Pancreas (tissue), 10 donors: ENCODE measurements around the gene TMLHE. TPM values are rescaled to one million over a fixed set of nuclear protein-coding genes. Genes with fewer than 3 reads are reported as not detected.
"Not testable (repeated sequence)": the region's sequence is repeated elsewhere in the genome, so short reads cannot be mapped to it uniquely, and the experiment has no call there.

ENCODE experiments used
- ATAC-seq, 4 donors: fragments of 200-7000 bp; cut with Tn5 transposase; one replicate each; pipeline versions ENCODE4 v1.8.0 to v1.9.1; 2020; ENCODE audit warnings: mild to moderate bottlenecking in 4 of 4, moderate library complexity in 4 of 4
- DNase-seq, 6 donors: peaks; one replicate each; pipeline ENCODE4 v3.0.0-alpha.2; 2020
- FAIRE-seq: peaks from 2 replicates; lab custom pipeline; 2012; peaks lifted over from hg19 to GRCh38; lab: Jason Lieb, UNC
- H3K27ac ChIP-seq, 4 donors: fragments of 200-600 bp; sonication (generic); 1 replicate in 3 of 4; 2 replicates in 1 of 4; pipeline versions ENCODE4 v1.5.0 to v1.8.0; 2020
- H3K27me3 ChIP-seq, 4 donors: fragments of 200-600 bp; one replicate each; pipeline ENCODE4 v1.8.0; 2021
- H3K36me3 ChIP-seq, 3 donors: fragments of 200-600 bp; sonication (generic) in 1 of 3; one replicate each; pipeline versions ENCODE4 v1.5.0 to v1.8.0; 2020 to 2021
- H3K4me1 ChIP-seq, 3 donors: fragments of 200-600 bp; one replicate each; pipeline ENCODE4 v1.8.0; 2021
- H3K4me3 ChIP-seq, 4 donors: fragments of 200-600 bp; sonication (generic) in 2 of 4; one replicate each; pipeline versions ENCODE4 v1.5.0 to v1.8.0; 2020 to 2021
- H3K9me3 ChIP-seq, 4 donors: fragments of 200-600 bp; one replicate each; pipeline ENCODE4 v1.8.0; 2021
- WGBS, 2 donors: extraction: QIAGEN DNeasy Blood & Tissue Kit; methylation state at CpG; one replicate each; pipeline ENCODE4 v1.1.7; 2013; 5-methylcytosine and 5-hydroxymethylcytosine counted together
- intact Hi-C, 3 donors: fragments of 100-400 bp; cut with DNase I; formaldehyde crosslinking; loops; one replicate each; pipeline versions ENCODE4 v1.11.1 to v1.14.2; 2022
- polyA plus RNA-seq, 2 donors: library from polyadenylated mRNA; stranded (reverse); fragments of 200-250 nt; gene quantifications; one replicate each; pipeline ENCODE4 v1.2.3, GENCODE V29; 2013
- total RNA-seq, 6 donors: library from RNA; stranded (reverse); fragmentation: NEBNext Ultra II Directional in 4 of 6; extraction: Animal tissue kit (Norgen Biotek cat#: 25700) in 4 of 6; gene quantifications; one replicate each; pipeline versions ENCODE4 v1.2.1 to v1.2.4, GENCODE V29; 2021 to 2023
- TF ChIP-seq, protein P1 (sequence below), 4 donors: fragments of 200-600 bp; sonication (generic) in 3 of 4; IDR thresholded peaks; one replicate each; pipeline versions ENCODE4 v1.5.0 to v1.8.0; 2021; ENCODE audit warnings: antibody characterized with exemption in 4 of 4
- donor health status: healthy with polysubstance abuse.
- donor health status: DM: no; HTN: no; CAD: no; lungs with moderate emphysema.
- donor health status: DM: no; HTN: no; CAD: no.
- donor health status: control.
- donor health status: control.
- donor health status: Bipolar disorder and iron deficiency.
- donor health status: DM: yes; HTN: yes; CAD: no.
- donor health status: DM: no; HTN: no; CAD: no.
- donor health status: DM: no; HTN: no; CAD: no.
- donor health status: DM: yes; HTN: yes; CAD: no.

The TMLHE gene, protein sequence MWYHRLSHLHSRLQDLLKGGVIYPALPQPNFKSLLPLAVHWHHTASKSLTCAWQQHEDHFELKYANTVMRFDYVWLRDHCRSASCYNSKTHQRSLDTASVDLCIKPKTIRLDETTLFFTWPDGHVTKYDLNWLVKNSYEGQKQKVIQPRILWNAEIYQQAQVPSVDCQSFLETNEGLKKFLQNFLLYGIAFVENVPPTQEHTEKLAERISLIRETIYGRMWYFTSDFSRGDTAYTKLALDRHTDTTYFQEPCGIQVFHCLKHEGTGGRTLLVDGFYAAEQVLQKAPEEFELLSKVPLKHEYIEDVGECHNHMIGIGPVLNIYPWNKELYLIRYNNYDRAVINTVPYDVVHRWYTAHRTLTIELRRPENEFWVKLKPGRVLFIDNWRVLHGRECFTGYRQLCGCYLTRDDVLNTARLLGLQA
- total RNA-seq, result 10 to 100 TPM in 1 of 6 donors, 1 to 10 TPM in 5; 5.9 to 13.2 (median 7.7) TPM
- 1 to 10 TPM; 2.4 to 4.8 TPM for polyA plus RNA-seq

DNA sequence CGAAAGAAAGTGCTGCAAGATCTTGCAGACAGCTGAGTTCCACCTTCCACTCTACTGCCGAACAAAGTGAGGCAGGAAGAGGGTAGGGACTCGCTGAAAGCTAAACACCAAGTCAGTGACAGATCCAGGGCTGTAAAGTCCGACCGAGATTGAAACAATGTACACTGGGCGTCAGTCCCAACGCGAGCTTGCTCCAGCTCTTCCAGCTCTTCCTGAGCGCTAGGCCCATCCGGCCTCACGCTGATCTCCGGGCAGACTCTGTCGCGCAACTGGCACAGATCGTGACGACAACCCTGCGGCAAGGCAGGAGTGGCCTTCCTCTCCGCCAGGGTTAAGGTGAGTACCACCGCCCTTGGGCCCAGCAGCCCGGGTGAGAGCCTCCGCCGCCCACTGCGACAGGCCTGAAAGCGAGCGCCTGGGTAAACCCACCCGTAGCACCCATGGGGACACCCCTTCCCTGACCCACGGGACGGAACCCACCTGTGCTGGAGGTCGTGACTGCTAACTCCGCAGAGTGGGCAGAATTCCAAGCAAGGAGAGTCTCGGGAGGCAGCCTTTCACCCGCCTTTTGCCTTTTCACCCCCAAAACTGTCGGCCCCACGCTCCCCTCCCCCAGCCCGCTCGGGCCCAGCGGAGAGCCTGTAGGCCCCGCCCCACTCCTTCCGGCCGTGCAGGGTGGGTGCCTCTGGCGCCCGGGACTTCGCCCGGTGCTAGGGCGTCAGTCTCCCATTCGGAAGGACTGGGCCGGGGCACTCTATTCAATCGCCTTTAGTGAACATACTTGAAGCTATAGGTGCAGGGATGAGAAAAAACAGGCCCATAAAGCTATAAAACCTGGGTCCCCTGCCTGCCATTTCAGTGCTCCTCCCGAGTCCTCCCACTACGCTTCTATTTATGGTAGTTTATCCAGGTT is at the start of gene TMLHE, which contains the start of gene SPRY3:
TMLHE (minus strand) TSS at position 641 of the 913 bp plus-strand sequence. CDS start 67,676 bp downstream, outside the sequence.
SPRY3 (plus strand) TSS at position 275 of the 913 bp plus-strand sequence.
- no peaks in the 10 kb centered on the region for H3K36me3 ChIP-seq
- peak; percentile 96 to 98 (median 98) for ATAC-seq
- 1 to 21% methylated on average over 49 to 50 of the region's 50 CpGs for WGBS, 2 donors
- peak within 1 kb of the TSS; percentile 67 to 88 (median 80) for H3K27ac ChIP-seq
- no peaks in the 10 kb centered on the region for H3K4me1 ChIP-seq
- intact Hi-C loops, result no loop called here
- peak within 1 kb of the TSS; percentile 41 to 61 (median 54) for H3K4me3 ChIP-seq
- FAIRE-seq, result no peak
- H3K27me3 ChIP-seq, result no peaks in the 10 kb centered on the region
- DNase-seq, result peak; percentile 43 to 82 (median 66)
- no peaks in the 10 kb centered on the region for H3K9me3 ChIP-seq
- TF ChIP-seq, protein P1, sequence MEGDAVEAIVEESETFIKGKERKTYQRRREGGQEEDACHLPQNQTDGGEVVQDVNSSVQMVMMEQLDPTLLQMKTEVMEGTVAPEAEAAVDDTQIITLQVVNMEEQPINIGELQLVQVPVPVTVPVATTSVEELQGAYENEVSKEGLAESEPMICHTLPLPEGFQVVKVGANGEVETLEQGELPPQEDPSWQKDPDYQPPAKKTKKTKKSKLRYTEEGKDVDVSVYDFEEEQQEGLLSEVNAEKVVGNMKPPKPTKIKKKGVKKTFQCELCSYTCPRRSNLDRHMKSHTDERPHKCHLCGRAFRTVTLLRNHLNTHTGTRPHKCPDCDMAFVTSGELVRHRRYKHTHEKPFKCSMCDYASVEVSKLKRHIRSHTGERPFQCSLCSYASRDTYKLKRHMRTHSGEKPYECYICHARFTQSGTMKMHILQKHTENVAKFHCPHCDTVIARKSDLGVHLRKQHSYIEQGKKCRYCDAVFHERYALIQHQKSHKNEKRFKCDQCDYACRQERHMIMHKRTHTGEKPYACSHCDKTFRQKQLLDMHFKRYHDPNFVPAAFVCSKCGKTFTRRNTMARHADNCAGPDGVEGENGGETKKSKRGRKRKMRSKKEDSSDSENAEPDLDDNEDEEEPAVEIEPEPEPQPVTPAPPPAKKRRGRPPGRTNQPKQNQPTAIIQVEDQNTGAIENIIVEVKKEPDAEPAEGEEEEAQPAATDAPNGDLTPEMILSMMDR (IDR thresholded peaks at IDR 0.05), result no peak

DNA sequence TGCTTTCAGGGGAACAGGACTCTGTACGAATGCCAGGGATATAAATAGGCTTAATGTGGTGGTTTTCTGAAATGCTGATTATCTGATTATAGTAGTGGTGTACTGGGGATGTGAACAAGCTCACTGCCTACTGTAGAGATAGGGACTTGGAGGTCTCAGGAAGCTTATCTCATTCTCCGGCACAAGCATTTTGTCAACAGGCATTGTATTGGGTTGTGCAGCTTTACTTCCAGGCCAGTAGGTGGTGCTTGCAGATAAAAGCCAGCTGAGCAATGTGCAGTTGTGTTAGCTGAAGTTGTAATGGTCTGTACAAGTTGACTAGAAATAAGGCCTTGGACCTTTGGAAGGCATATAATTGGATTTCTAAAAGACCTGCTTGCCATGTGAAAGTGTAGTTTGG is 49.5 kb upstream of the TMLHE start:
- Histone ChIP-seq H3K36me3 (no peaks in the 10 kb centered on the region), H3K4me3 (no peak overlapping the region), H3K4me1 (no peaks in the 10 kb centered on the region), H3K27me3 (peaks cover 0 to 6% (median 0%) of the 10 kb centered on the region in 4 donors), H3K9me3 (no peaks in the 10 kb centered on the region), H3K27ac (no peak overlapping the region)
- FAIRE-seq (no peak), DNase-seq (no peak), ATAC-seq (no peak)
- WGBS, 2 donors, result 40 to 44% methylated on average over 2 of the region's 2 CpGs
- intact Hi-C loops, result no loop called here
- TF ChIP-seq, protein P1 (IDR thresholded peaks at IDR 0.05), result no peak

DNA sequence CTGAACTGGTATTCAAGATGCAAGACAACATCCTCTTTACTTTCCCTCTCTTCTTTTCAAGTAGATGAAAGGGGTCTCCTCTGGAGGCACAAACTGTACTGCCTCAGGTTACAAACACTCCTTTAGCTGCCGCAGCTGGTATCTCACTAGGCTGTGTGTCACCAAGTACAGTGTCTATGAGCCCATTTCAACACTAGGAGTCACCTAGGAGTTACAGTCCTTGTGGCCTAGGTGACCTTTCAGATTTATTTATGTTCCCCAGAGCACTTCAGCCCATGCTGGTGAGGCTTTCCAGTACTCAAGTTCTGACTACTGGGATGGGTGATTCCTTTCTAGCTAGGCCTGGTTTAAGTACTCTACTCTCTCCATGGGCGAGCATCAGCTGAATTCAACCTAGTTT is 32.4 kb upstream of the TMLHE start:
- no peak for DNase-seq
- Histone ChIP-seq H3K27me3 (no peaks in the 10 kb centered on the region), H3K27ac (no peak overlapping the region), H3K36me3 (no peaks in the 10 kb centered on the region), H3K9me3 (no peaks in the 10 kb centered on the region), H3K4me3 (no peak overlapping the region), H3K4me1 (no peaks in the 10 kb centered on the region)
- no peak for FAIRE-seq
- ATAC-seq, result no peak
- WGBS, 2 donors, result 81 to 99% methylated on average over 2 of the region's 2 CpGs
- TF ChIP-seq, protein P1 (IDR thresholded peaks at IDR 0.05), result no peak
- intact Hi-C loops, result no loop called here

DNA sequence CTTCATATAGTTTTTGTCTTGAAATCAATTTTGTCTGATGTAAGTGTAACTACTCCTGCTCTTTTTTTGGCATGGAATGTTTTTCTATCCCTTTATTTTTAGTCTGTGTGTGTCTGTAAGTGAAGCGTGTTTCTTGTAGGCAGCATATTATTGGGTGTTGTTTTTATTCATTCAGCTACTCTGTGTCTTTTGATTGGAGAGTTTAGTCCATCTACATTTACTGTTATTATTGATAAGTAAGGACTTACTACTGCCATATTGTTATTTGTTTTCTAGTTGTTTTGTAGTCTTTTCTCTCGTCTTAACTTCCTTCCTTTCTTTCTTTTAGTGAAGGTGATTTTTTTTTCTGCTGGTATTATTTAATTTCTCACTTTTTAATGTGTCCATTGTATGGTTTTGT is 30.5 kb upstream of the TMLHE start:
- no peak overlapping the region for H3K4me3 ChIP-seq
- no peaks in the 10 kb centered on the region for H3K4me1 ChIP-seq
- DNase-seq (no peak), ATAC-seq (no peak), FAIRE-seq (no peak)
- no peak overlapping the region for H3K27ac ChIP-seq
- TF ChIP-seq, protein P1 (IDR thresholded peaks at IDR 0.05), result no peak
- no peaks in the 10 kb centered on the region for H3K36me3 ChIP-seq
- intact Hi-C loops, result no loop called here
- H3K9me3 ChIP-seq, result no peaks in the 10 kb centered on the region
- no peaks in the 10 kb centered on the region for H3K27me3 ChIP-seq
- 62 to 91% methylated on average over 2 of the region's 2 CpGs for WGBS, 2 donors

DNA sequence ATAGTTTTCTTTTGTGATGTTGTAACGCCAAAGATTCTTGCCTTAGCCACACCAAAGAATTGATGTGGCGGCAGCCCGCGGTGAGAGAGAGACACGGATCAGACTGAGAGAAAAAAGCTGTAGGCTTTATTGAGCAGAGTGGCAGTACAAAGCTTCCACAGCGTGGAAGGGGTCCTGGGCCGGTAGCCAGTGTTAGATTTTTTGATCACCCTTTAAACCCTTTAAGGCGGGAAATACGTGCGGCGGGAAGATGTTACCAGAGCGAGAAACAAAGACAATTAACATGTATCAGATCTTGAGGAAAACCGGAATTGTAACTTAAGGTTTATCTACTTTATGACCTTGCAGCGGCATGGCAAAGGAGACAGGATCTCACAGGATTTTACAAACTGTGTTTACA is 28.6 kb upstream of the TMLHE start:
- H3K27ac ChIP-seq, H3K27me3 ChIP-seq, H3K4me1 ChIP-seq, H3K36me3 ChIP-seq, ATAC-seq, intact Hi-C loops, FAIRE-seq, H3K9me3 ChIP-seq: not testable (repeated sequence)
- peak in 2 of 6 donors; percentile 20 to 54 for DNase-seq
- WGBS, 2 donors, result 34 to 39% methylated on average over 14 of the region's 14 CpGs
- peak overlapping the region in 1 of 4 donors; percentile 2 for H3K4me3 ChIP-seq
